Stomach (tissue), 4 donors: ENCODE data around the gene NUP214.

Source experiments
- CTCF ChIP-seq, 7 experiments: fragments of 450-650 bp in 4 of 7; fragments of 200-600 bp in 3 of 7; sonication (generic) in 3 of 7; IDR thresholded peaks; one replicate each; pipeline ENCODE4 v1.5.1; 2016 to 2019; ENCODE audit warnings: antibody characterized with exemption in 7 of 7, control low read depth in 2 of 7, mild to moderate bottlenecking in 1 of 7
- EP300 ChIP-seq: sonication (generic); formaldehyde crosslinking; IDR thresholded peaks from one replicate; pipeline ENCODE4 v1.6.1; 2017; ENCODE audit warnings: antibody characterized with exemption
- POLR2A ChIP-seq, 4 donors: fragments of 450-650 bp; IDR thresholded peaks; one replicate each; pipeline ENCODE4 v1.6.1; 2016; ENCODE audit warnings: antibody characterized with exemption in 4 of 4, control low read depth in 2 of 4, mild to moderate bottlenecking in 1 of 4, moderate library complexity in 1 of 4

- TF ChIP-seq CTCF (IDR thresholded peaks at IDR 0.05) (no peak), POLR2A (IDR thresholded peaks at IDR 0.05) (no peak), EP300 (no peak)
These were observed 30.8 kb upstream of the NUP214 start for GRCh38 chr9:131094622-131095021.
